Measurements from ENCODE around the gene HCN3.
A peak's percentile ranks its signal among the peaks of the same experiment; 100 is the strongest.
"Not testable (repeated sequence)": the region's sequence is repeated elsewhere in the genome, so short reads cannot be mapped to it uniquely, and the experiment has no call there.

HCN3 gene

DNA sequence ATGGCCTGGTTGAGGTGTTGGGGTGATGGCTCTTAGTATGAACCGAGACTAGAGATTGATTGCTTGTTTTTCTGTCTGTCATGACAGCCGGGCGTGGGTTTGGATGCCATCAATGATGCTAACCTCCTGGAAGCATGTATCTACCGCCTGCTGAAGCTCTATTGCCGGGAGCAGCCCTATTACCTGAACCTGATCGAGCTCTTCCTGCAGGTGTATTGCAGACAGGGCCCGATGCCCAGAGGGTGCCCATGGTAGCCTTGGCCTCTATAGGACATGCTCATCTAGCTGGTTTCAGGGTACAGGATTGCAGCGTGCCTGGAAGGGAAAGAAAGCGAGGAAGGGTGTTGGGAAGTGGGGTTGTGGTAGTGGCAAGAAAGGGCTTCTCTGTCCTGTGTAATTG is 40.8 kb downstream of the HCN3 start:
- no peak for DNase-seq

DNA sequence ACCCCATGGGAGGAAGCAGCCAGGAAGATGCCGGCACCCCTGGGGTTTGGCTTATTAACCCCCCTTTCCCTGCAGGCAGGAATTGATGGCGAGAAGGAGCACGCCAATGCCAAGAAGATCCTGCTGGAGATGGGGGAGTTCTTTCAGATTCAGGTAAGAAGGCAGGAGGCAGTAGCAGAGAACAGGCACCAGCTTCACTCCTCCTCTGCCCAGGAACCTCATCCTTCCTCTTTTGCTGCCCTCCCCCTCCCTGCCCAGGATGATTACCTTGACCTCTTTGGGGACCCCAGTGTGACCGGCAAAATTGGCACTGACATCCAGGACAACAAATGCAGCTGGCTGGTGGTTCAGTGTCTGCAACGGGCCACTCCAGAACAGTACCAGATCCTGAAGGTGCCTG is 42.3 kb downstream of the HCN3 start:
- no peak for DNase-seq

DNA sequence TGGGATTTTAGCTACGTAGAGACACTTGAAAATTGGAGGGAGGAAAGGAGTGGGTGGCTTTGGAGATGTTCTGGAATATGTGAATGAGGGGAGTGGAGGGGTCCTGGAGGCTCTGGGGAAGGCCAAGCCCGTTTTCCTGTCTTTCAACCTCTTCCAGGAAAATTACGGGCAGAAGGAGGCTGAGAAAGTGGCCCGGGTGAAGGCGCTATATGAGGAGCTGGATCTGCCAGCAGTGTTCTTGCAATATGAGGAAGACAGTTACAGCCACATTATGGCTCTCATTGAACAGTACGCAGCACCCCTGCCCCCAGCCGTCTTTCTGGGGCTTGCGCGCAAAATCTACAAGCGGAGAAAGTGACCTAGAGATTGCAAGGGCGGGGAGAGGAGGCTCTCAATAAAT is 43.0 kb downstream of the HCN3 start:
- DNase-seq, result no peak

DNA sequence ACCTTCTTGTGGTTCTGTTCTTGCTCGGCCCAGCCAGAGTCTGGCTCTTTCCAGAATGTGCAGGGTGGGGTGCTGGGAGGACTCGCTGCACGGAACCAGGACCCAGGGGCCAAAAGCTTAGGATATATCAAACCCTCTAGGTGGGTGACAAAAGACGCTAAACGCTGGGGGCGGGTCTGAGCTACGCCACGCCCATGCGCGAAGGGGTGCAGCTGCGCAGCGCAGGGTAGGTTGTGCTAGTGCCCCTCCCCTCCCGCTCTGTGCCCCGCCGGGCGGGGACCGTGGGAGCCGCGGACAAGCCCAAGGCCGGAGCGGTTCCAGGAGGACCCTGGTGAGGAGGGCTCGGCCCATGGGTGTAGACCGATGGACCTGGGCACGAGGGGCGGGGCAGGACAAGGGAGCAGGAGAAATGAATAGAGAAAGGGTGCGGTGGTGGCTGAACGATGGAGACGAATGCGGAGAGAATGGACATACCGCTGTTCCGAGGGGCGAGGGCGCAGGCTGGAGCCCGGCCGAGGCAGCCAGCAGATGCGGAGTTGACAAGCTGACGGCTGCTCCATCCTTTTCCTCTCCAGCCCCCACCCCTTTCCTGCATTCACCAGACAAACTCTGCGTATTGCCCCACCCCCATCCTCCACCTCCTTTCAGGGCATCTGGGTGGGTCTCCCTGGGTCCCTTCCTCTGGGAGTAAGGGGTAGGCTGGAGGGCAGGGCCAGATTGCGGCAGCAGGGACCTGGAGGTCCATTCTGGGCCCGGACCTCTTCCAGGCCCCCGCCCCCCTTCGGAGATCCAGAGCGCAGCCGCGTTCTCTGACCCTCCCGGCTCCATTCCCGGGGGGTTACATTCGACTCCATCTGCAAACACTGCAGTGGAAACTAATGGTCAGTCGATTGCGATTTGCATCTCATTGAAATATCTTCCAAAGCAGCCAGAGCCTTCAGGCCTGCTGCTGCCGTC is 43.7 kb downstream of the HCN3 start, which contains the start of gene RUSC1:
RUSC1 (plus strand) TSS at position 234 of the 957 bp plus-strand sequence. CDS start 880 bp downstream, outside the sequence.
- DNase-seq, result no peak

DNA sequence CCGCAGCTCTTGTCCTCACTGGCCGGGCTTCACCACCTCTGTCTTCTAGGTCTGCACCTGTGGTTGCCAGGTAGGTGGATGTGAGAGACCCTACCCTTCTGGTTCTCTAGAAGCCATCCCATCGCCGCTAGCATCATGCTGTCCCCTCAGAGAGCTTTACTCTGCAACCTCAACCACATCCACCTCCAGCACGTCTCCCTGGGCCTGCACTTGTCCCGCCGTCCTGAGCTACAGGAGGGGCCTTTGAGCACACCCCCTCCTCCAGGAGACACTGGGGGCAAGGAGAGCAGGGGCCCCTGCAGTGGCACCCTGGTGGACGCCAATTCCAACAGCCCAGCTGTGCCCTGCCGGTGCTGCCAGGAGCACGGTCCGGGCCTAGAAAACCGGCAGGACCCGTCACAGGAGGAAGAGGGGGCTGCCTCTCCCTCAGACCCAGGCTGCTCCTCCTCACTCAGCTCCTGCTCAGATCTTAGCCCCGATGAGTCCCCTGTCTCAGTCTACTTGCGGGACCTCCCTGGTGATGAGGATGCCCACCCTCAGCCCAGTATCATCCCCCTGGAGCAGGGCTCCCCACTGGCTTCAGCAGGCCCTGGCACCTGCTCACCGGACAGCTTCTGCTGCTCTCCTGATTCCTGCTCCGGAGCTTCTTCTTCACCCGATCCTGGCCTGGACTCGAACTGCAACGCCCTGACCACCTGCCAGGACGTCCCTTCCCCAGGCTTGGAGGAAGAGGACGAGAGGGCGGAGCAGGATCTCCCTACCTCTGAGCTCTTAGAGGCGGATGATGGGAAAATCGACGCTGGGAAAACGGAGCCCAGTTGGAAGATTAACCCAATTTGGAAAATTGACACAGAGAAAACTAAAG is 44.6 kb downstream of the HCN3 start:
- DNase-seq, result no peak

DNA sequence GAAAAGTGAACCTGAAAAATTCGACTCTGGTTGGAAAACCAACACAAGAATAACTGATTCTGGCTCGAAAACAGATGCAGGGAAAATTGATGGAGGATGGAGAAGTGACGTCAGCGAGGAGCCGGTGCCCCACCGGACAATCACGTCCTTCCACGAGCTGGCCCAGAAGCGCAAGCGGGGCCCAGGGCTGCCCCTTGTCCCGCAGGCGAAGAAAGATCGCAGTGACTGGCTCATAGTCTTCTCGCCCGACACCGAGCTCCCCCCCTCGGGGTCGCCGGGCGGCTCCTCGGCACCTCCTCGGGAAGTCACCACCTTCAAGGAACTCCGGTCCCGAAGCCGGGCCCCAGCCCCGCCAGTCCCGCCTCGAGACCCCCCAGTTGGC is 45.3 kb downstream of the HCN3 start:
- DNase-seq, result no peak

DNA sequence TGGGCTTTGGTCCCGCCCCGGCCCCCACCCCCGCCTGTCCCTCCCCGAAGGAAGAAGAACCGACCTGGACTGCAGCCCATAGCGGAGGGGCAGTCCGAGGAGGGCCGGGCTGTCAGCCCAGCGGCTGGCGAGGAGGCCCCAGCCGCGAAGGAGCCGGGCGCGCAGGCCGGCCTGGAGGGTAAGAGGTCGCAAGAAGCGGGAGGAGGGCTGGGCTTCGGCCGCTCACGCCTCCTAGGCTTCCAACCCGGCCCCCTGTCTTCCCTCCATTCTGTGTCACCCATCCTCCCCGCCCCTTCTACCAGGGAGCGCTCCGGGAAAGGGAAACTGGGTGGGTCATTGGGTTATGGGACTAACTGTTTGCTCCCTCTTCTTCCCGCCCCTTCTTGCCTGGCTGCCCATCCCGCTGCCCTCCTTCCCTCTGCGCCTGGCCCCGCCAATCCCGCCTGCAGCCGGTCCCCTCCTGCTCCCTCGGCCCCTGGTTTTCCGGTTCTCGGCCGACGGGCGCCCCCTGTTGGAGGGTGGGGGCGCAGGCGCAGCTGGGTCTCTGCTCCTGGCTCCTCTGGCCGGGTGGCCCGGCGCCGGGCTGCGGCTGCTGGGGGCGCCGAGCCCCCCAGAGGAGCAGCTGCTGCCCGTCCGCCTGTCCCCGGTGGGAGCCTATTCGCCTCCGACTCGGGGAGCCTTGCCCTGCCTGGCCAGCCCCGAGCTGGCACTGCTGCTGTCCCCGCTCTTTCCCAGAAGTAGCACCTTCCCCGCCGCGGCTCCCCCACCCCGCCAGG is 45.9 kb downstream of the HCN3 start:
- peak; percentile 28 for DNase-seq

DNA sequence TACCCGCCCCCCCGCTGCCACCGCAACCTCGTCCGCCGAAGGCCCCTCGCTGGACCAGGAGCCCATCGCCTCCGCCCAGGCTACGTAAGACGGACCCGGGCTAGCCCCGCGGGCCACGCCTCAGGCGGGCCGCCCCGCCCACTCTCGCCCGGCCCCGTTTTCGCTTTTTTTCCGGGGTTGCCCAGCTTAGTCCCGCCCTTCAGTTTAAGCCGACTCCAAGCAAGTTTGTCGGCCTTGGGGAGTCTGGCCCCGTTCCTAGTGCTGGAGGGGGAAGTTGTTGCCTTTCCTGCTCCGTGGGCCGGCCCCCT is 46.4 kb downstream of the HCN3 start:
- DNase-seq, result no peak

DNA sequence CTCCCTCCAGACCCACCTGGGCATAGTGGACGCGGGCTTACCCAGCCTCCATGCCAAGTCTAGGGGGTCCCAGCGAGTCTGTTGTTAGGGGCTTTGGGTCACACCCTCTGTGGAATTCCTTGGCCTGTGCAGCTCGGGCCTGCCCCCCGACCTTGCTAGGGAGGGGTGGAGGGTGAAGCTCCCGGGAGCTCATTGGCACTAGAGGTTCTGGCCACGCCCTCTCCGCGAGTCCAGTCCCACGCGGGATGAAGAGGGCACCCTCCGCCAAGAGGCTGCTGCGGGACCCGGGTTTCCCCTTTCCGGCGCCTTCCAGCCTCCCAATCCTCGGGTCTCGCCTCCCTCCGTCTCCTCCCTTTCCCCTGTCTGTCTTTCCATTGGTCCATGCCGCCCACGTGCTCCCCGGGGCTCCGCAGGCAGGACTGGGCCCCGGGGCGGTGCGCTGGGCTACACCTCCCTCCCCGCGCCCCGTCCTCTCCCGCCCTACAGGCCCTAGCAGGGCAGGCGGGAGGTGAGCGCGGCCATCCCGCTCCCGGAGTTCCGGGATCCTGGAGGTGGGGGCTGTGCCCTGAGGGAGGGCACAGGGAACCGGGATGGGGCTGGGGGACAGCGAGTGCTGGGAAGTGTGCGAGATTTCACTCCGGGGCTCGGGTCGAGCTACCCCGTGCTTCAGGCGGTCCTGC is 46.9 kb downstream of the HCN3 start:
- peak; percentile 65 for DNase-seq

DNA sequence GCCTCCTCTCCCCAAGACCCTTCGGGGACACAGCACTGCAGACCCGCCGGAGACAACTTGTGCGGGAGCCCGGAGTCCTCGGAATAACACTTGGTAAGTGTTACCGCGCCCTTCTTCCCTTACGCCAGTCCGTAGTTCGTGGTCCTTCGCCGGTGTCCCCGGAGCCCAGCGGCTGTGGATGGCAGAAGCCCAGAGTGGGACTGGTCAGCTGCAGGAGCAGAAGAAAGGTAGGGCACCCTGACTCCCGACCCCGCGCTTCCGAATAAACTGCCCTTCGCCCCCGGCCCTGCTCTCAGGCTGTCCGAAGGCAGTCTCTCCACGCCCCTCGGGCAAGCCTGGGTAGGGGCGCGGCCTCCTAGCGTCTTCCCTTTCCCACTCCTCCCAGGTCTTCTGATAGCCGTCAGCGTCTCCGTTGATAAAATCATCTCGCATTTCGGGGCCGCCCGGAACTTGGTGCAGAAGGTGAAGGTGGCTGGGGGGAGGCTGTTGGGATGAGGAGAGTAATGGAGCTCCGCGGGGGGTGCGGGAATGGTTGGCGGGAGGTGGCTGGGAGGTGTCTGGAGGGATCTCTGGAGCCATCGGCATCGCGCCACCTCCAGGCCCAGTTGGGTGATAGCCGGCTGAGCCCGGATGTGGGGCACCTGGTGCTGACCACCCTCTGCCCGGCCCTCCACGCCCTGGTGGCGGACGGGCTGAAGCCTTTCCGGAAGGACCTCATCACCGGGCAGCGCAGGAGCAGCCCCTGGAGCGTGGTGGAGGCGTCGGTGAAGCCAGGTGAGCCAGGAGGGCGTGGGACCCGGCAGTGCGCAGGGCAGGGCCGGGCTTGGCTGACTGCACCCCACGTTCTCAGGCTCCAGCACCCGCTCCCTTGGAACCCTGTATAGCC is 47.7 kb downstream of the HCN3 start:
- no peak for DNase-seq

DNA sequence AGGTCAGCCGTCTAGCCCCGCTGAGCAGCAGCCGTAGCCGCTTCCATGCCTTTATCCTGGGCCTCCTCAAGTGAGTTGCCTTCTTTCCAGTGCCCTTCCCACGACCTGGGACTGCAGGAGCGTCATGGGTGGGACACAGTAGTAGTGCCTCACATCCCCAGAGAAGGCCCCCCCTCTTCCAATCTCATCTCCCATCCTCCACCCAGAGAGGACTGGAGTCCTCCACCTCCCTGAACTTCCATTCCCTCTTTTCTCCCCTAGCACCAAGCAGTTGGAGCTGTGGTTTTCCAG is 48.3 kb downstream of the HCN3 start:
- DNase-seq, result no peak

DNA sequence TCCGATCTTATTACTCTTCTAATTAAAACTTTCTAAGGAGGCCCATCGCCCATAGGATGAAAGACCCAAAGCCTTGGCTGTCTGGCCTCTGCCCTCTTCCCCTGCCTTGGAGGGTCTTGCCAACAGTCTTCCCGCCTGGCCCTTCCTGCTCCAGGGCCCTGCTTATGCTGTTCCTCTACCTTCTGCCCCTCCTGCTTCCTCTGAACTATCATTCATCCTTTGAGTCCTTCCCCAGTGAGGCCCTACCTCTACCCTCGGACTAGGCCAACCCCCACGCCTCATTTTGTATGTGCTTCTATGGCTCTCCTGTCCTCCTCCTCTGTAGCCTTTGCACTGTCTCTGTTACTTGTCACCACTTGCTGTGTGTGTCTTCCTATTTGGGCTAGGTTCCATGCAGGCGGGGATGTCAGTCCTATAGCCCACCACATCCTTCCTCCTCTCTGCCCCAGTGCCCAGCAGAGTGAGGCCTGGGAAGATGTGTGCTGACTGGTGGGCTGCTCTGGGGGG is 48.8 kb downstream of the HCN3 start:
- DNase-seq, result no peak

DNA sequence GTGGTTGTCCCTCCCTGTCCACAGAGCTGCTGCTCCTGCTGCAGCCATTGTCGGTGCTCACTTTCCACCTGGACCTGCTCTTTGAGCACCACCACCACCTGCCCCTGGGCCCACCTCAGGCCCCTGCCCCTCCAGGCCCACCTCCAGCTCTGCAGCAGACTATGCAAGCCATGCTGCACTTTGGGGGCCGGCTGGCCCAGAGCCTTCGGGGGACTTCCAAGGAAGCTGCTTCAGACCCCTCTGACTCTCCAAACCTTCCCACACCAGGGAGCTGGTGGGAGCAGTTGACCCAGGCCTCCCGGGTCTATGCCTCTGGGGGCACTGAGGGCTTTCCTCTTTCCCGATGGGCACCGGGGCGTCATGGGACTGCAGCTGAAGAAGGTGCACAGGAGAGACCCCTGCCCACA is 49.4 kb downstream of the HCN3 start:
- no peak for DNase-seq

DNA sequence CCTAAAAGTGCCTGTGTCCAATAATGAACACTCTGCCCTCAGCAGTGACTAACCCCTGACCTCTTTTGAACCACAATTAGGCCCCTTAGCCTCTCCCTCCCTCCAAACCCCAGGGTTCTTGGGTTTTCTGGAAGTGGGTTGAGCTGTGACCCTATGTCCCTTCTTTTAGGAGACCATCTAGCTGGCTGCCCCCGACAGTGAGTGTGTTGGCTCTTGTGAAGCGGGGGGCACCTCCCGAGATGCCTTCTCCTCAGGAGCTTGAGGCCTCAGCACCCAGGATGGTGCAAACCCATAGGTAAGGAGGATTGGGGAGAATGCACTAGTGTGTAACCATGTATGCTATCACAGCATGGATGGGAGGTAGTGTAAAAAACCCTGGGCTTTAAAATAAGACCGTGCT is 50.7 kb downstream of the HCN3 start:
- no peak for DNase-seq

DNA sequence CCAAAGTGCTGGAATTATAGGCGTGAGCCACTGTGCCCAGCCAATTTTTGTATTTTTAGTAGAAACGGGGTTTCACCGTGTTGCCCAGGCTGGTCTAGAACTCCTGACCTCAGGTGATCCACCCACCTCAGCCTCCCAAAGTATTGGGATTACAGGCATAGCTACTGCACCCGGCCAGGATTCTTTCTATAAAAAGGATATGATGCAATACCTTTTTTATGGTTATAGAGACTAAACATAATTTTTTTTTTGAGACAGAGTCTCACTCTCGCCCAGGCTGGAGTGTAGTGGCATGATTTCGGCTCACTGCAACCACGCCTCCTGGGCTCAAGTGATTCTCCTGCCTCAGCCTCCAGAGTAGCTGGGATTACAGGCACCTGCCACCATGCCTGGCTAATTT is 51.6 kb downstream of the HCN3 start:
- not testable (repeated sequence) for DNase-seq

DNA sequence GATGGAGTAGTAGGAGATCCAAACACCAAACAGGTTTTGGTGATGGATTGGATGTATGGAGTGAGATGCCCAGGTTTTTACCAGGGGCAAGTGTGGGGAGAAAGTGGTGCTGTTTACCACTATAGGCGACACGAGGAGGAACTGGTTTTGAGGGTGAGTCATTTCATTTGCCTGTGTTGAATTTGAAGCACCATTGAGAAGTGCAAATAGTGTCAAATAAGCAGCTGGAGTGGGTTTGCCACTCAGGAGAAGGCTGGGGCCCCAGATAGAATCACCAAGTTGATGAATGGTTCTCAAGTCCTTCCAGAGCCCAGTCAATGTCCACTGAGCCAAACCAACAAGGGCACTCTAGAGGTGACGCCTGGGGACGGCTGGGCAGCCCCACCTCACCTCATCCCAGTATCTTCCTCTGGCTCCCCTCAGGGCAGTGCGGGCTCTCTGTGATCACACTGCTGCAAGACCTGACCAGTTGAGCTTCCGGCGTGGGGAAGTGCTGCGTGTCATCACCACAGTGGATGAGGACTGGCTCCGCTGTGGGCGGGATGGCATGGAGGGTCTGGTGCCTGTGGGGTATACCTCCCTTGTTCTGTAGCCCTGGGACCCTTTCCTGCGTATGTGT is 52.8 kb downstream of the HCN3 start:
- no peak for DNase-seq

DNA sequence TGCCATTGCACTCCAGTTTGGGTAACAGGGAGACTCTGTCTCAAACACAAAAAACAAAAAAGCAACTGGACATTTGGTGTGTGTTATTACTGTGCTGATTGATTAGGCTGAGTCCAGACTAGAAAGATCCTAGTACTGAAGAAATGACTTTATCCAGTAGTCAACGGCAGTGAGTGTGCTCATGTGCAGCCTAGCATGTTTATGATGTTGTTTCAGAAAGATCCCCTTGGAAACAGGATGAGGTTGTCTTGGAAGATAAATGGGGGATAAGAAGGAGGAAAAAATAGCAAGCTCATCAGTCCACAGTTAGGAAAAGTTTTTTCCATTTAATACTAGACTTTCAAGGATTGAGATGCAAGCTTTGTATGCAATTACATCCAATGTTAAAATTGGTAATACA is 57.7 kb downstream of the HCN3 start:
- DNase-seq, result no peak

Measured in NCI-H524 treated with DMSO at 0.1 percent for 48 hours (cell line).